B cell (primary cell): ENCODE results near the gene ALDH8A1.

ENCODE experiments used
- CTCF ChIP-seq: fragments of 200-600 bp; IDR thresholded peaks from one replicate; pipeline ENCODE4 v1.8.0; 2022; ENCODE audit warnings: antibody characterized with exemption, mild to moderate bottlenecking
- EZH2 ChIP-seq: IDR thresholded peaks from 2 replicates; pipeline ENCODE4 v1.6.1; 2012; ENCODE audit warnings: borderline replicate concordance, low read depth, mild to moderate bottlenecking, moderate library complexity, low read length; ENCODE audit not compliant: insufficient read depth, poor library complexity, severe bottlenecking

DNA sequence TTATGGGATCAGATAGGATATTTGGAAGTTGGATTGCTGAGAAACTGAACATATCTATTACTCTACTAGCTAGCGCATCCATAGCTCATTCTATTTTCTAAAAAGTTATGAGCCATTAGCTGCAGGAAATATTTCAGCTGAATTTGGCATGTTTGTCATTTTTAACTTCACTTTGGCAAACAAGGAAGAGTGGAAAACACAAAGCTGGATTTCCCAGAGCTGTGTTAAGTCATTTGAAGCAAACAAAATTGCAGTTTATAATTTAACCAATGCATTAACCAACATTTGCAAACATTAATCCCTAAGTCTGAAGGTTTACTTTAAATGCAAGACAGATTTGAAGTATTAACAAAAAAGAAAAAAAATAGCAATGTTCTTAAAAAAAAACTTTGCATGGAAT lies 1.2 kb downstream of the ALDH8A1 start:
- TF ChIP-seq CTCF = no peak
- TF ChIP-seq EZH2 = no peak
